Activated CD8-positive, alpha-beta memory T cell treated with anti-CD3 and anti-CD28 coated beads for 1 hour (primary cell): ENCODE results near the gene TELO2.

Source experiments
- DNase-seq, 2 donors: peaks; one replicate each; pipeline ENCODE4 v3.0.0-alpha.2; 2020; ENCODE audit warnings: low read depth in 1 of 2; ENCODE audit errors: extremely low read depth in 1 of 2

The TELO2 gene

GRCh38 chr16:1512774-1513173, 19.6 kb downstream of the TELO2 start:
- no peak for DNase-seq

GRCh38 chr16:1514507-1514906, 21.3 kb downstream of the TELO2 start:
- no peak for DNase-seq

- no peak for DNase-seq
These were observed 25.5 kb downstream of the TELO2 start for GRCh38 chr16:1518626-1519135.

GRCh38 chr16:1519831-1520230, 26.7 kb downstream of the TELO2 start:
- DNase-seq, result no peak

GRCh38 chr16:1520461-1520860, 27.3 kb downstream of the TELO2 start:
- no peak for DNase-seq

DNA sequence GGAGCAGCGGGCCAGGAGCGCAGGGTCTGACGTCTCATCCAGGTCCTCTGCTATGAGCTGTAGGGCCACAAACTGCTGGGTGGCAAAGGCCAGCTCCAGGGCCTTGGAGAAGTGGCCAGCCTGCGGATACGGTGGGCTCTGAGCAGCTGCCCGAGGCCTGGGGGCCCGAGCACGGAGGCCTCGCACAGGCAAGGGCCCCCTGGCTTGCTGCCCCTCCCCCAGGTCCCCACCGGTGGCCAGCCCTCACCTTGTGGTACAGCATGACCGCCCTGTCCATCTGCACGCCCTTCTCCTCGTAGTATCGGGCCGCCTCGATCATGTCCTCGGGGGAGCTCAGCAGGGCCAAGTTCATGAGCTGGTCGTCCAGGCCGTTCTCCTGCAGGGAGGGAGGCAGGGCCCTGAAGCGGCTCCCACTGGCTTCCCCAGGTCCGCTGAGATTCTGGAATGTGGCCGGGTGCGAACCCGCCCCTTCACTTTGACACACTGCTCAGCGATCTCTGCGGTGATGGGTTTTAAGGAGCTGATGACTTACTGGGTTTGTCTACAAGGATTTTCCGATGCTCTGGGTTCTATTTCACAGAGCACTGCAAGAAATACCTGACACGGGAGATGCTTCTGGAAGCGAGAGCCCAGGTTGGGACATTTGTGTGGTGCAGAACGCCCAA, 30.6 kb downstream of the TELO2 start:
- DNase-seq, result no peak

GRCh38 chr16:1524366-1524765, 31.2 kb downstream of the TELO2 start:
- DNase-seq, result no peak

- DNase-seq, result no peak
These were observed 32.9 kb downstream of the TELO2 start for GRCh38 chr16:1525871-1526607.

DNA sequence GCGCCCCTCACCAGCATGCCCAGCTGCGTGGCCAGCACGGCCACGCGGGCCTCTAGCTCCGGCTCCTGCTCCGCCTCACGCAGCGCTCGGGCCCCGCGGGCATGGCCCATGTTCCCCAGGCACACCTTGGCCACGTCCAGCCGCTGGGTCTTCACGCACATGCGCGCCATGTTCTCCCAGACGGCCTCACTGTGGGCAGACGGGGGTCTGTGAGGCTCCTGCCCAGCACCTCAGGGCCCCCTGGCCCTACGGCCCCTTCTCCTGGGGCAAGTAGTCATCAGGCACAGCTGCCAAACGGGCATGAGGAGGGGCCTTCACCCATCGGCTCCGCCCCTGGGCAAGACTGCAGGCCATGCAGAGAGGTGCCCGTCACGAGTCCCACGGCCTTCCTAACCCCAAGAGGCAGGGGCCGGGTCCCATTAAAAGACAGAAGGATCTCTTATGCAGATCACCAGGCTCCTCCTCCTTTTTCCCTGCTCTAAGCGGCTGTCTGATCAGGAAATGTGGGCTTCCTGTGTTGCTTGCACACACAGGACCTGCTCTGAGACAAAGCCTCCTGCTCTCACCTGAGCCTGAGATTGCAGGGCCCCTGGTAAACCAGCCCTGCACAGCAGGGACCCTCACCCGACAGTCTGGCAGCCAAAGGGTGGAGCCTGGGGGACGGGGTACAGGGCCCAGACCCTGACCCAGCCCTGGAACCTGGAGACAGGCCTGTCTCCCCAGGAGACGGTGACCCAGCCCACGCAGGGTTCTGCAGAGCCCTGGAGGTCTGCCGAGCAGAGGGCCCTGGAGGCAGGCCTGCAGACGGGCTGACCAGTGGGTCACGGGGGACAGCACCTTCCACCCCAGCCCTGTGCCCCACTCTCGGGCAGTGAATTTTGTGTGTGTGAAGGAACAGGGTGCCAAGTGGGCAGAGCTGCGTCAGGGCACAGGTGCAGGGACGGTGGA, 33.7 kb downstream of the TELO2 start:
- DNase-seq, result no peak

DNA sequence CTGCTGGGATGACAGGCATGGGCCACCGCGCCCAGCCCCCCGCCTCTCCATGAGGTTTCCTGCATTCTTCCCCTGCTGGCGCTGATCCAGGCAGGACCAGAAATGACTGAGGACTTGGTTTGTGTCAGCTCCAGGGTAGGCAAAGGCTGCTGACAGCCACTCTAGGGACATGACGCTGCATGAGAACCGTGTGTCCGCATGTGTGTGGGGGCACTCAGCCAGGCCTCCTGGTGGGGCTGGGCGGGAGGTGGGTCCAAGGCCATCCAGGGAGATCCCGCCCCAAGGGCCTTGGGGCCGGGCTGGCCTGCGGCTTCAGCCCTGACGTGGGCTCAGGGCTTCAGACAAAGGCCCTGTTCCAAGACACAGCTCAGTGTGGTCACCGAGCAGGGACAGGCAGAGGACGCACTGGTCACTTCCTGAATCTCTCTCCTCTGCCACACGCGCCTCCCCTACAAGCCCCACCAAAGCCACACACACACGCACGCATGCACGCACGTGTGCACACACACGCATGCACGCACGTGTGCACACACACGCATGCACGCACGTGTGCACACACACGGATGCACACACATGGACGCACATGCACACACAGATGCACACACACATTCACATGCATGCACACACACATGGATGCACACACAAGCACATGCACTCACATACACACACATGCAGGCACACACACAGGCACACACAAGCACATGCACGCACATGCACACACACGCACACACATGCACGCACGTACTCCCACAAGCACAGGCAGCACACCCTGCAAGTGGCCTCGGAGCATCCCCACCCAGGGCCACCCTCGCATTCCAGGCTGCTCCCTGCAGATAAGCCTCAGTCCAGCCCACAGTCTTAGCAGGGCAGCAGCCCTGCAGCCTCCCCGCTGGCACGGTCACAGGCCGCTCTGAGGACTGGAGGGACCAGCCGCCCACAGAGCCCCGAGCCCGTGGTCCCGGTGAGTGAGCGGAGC, 35.0 kb downstream of the TELO2 start:
- no peak for DNase-seq

- no peak for DNase-seq
These were observed 35.9 kb downstream of the TELO2 start for GRCh38 chr16:1528921-1529537.

DNA sequence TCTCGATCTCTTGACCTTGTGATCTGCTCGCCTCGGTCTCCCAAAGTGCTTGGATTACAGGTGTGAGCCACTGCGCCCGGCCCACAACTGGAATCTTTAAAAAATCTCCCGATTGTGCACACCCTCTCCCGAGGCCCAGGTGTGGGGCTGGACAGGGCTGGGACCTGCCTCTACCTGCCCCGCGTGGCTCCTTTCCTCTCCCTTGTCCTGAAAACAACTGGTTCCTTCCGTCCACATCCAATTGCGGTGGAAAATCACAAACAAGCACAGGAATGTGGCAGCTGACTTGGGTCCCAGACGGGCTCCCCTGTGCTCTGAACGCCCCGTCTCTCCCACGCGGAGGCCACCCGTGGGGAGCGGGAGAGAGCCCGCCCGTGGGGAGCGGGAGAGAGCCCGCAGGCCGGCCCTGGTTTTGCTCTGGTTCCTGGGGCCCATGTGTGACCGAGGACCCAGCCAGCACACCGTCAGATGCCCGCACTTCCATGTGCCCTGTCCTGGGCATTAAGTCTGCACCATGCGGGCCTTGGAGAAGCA, 37.3 kb downstream of the TELO2 start:
- no peak for DNase-seq

DNA sequence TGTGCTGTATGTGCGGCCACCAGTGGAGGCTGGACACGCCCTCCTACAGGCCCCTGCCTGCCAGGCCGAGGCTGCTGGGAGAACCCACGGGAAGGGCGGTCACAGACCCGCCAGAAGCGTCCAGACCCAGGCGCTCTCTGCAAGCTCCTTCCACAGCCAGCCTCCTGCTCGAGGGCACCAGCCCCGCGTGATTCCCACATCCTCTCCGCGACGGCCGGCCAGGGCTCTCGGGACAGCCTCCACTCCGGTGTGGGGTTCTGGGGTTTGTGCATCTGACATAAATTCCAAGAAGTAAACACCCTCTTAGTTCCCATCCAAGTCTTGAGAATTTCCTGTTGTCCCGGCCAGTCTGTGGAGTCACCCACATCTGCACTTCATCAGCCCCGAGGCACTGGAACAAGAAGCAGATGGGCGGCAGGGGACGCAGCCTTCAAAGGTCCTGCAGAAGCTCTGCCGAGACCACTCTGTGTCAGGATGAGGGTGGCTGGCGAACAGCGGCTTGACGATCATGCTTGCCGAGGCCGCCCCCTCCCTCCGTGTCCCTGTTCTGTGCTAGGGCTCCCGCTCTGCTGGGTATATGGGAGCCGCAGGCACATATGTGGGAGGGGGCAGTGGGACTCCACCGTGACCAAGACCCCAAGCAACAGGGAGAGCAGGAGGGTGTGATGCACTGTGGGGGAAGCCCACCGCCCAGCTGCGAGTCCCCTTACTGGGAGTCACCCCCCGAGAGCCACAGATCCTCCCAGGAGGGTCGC, 37.9 kb downstream of the TELO2 start:
- no peak for DNase-seq

DNA sequence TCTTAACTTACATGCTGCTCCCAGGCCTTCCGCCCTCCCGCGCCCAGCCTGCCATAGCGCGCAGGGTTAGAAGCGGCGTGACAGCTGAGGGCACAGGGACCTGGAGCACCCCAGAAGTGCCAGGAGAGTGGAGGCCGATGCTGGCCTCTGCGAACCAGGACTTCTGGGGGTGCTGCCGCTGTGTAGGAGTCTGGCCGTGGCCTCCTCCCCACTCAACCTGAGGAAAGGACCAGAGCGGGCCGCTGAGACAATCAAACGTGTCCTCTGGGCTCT, 38.4 kb downstream of the TELO2 start:
- DNase-seq, result no peak

DNA sequence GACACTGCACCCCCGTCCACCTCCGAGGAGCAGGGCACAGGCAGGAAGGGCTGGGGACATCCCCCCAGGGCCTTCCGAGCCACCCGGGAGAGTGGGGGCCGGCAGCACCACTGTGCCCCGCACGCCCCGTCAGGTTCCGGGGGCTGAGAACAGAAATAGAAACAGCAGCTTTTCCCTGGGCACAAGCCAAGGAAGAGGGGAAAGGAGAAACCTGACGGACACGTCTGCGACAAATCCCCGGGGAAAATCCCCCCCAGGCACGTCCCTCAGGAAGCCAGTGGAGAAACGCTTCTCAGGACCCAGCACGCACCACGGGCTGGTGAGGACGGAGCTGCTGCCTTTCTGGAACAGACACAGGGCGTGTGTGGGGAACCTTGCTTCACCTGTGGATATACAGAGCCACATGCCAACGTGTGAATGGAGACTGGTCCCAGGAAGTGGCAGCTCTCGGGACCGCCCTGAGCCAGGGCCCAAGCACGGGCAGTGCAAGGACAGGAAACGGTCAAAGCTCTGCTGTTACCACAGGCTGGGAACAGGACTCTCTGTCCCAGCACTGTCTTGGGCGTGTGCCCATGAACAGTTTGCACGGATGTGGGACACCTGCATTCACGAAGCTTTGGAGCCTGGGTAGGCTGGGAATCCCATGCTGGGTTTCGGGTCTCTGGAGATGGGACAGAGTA, 39.1 kb downstream of the TELO2 start:
- DNase-seq, result no peak

DNA sequence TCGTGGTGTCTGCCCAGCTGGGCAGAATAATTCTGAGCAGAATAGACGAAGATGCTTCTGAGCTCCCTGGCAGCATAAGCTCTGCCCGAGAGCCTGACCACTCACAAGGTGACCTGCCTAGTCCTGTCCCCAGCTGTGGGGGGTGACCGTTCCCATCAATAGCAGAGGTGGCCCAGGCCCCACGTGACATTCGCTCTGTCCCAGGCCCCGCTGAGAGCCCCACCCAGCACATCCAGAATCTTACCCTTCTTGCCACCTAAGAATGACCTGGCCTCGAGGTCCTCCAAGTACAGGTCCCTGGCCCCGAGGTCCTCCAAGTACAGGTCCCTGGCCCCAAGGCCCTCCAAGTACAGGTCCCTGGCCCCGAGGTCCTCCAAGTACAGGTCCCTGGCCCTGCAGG, 39.6 kb downstream of the TELO2 start:
- DNase-seq, result no peak

DNA sequence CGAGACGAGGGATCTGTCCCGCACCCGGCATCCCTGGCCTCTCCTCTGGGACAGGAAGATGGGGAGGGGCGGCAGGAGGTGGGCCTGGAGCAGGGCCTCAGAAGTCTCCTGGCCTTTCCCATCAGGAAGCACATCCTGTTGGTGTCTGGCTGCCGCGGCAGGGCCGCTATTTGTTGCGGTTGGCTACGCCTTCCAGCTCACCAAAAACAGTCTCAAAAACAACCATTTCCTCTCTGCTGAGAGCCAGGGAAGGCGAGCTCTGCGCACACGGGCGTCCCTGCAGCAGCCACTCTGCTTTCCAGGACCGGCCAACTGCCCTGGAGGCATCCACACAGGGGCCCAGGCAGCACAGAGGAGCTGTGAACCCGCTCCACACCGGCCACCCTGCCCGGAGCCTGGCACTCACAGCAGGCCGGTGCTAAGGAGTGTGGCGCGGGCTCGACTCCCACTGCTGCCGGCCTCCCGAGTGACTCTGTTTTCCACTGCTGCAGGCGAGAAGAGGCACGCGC, 40.3 kb downstream of the TELO2 start, which contains the start of gene TMEM204:
TSS of gene TMEM204 (plus strand) at position 224 of the 509 bp plus-strand sequence. CDS start 610 bp downstream, outside the sequence.
- no peak for DNase-seq
